ENCODE data around the gene FAM240B. TPM values are rescaled to one million over a fixed set of nuclear protein-coding genes. Genes with fewer than 3 reads are reported as not detected.

The FAM240B gene
- total RNA-seq, 1 experiment from 2014 or later: not detected

GRCh38 chr9:38734831-38735230 lies 14.9 kb upstream of the FAM240B start:
- Histone ChIP-seq H3K23ac (ENCODE audit: insufficient read length, low read depth, low read length) (no peak overlapping the region), H4K91ac (ENCODE audit: insufficient read length, low read depth, low read length) (no peak overlapping the region), H3T11ph (ENCODE audit: low read length) (no peak overlapping the region), H3K9me3 (ENCODE audit: control insufficient read depth, low read depth, low read length) (no peaks in the 10 kb centered on the region), H3K18ac (ENCODE audit: insufficient read length, low read depth, low read length) (no peak overlapping the region), H3K27ac (ENCODE audit: insufficient read length, low read depth, low read length) (no peak overlapping the region), H2BK12ac (ENCODE audit: insufficient read length, low read depth, low read length) (no peak overlapping the region), H2AK5ac (ENCODE audit: insufficient read length, low read length) (no peak overlapping the region), H3K4me1 (ENCODE audit: insufficient read depth, low read length) (no peaks in the 10 kb centered on the region), H2BK15ac (ENCODE audit: low read depth, low read length) (no peak overlapping the region), H3K27me3 (ENCODE audit: insufficient read depth, low read length) (no peaks in the 10 kb centered on the region), H4K8ac (replicated peaks; ENCODE audit: insufficient read length, low read depth, low read length) (no peak overlapping the region), H3K4ac (ENCODE audit: low read depth, low read length) (no peak overlapping the region), H2AFZ (ENCODE audit: low read length) (no peak overlapping the region), H4K20me1 (ENCODE audit: control insufficient read depth, insufficient read depth, insufficient read length) (no peaks in the 10 kb centered on the region), H3K56ac (ENCODE audit: insufficient read length, low read depth, low read length) (no peak overlapping the region), H3K4me2 (ENCODE audit: insufficient read depth, insufficient read length, low read length) (no peak overlapping the region), H3K23me2 (ENCODE audit: insufficient read length, low read depth, low read length, poor library complexity, severe bottlenecking) (no peaks in the 10 kb centered on the region), H2BK20ac (ENCODE audit: low read depth, low read length, poor library complexity, severe bottlenecking) (no peak overlapping the region), H3K14ac (ENCODE audit: insufficient read depth, low read length) (no peak overlapping the region), H2BK5ac (ENCODE audit: insufficient read length, low read length) (no peak overlapping the region), H3K9ac (ENCODE audit: extremely low read depth, insufficient read length, low read length) (no peak overlapping the region), H3K79me1 (ENCODE audit: insufficient read depth, low read depth, low read length, poor library complexity, severe bottlenecking) (no peaks in the 10 kb centered on the region), H2BK120ac (ENCODE audit: low read depth, low read length, poor library complexity, severe bottlenecking) (no peak overlapping the region), H4K5ac (ENCODE audit: insufficient read length, low read depth, low read length) (no peak overlapping the region), H3K79me2 (ENCODE audit: insufficient read depth, low read length) (no peaks in the 10 kb centered on the region)
- H3K36me3 Mint-ChIP-seq (ENCODE audit: insufficient read depth in 1 of 3, low read depth in 3 of 3): no peaks in the 10 kb centered on the region
- TF ChIP-seq CTCF (conservative IDR thresholded peaks at IDR 0.05): no peak
- DNase-seq: no peak
- H3K4me1 Mint-ChIP-seq: no peaks in the 10 kb centered on the region
- H3K9me3 Mint-ChIP-seq: peaks cover 0 to 2% of the 10 kb centered on the region in 2 experiments; a peak in 2 of 5 replicates
- no peak overlapping the region for H3K4me3 Mint-ChIP-seq
- WGBS (ENCODE audit: extremely low coverage, insufficient read length, low lambda C conversion rate): no CpG with 5 or more reads among the region's 5 CpGs
- H3K27ac Mint-ChIP-seq: peak overlapping the region in 1 of 3 experiments; percentile 87; a peak in 1 of 7 replicates
- no peaks in the 10 kb centered on the region; the same call in 1 of the 2 replicates for H3K27me3 Mint-ChIP-seq (ENCODE audit: low read depth)
